HL-60/S4 (cell line): ENCODE measurements around the gene CREB3L1.

Experiments
- in situ Hi-C: fragments of 300-500 bp; cut with MboI; formaldehyde crosslinking; loops from 2 replicates; pipeline ENCODE4 v1.14.3; 2022; ENCODE audit warnings: low sequenced_read_pairs

The CREB3L1 gene

DNA sequence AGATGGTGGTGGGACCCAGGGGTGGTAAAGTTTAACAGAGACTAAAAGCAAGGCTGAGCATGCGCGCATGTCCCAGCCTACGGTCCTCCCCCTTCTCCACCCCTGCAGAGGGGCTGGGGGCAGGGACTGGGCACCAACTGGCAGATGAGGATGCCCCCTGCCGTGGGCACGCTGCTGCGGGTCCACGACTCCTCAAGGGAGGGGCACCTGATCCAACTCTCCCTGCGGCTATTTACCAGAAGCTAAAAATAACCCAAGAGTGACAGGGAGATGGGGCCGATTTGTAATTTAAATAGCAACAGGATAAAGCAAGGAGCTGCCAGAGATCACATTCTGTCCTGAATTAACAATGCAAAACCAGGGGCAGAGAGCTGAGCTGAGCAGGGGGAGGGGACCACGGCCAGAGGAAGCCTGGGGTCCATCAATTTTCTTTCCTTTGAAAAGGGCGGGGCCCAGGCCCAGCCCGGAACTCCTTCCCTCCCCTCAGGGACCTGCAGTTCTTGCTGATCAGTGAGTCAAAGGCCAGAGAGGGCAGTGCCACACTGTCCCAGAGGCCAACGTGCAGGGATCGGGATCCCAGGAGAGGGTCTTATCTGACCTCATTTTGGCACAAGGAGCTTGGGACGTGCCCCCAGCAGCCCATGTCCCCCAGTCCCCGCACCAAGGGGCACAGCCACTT lies 61.7 kb downstream of the CREB3L1 start:
- in situ Hi-C loops = no loop called here

DNA sequence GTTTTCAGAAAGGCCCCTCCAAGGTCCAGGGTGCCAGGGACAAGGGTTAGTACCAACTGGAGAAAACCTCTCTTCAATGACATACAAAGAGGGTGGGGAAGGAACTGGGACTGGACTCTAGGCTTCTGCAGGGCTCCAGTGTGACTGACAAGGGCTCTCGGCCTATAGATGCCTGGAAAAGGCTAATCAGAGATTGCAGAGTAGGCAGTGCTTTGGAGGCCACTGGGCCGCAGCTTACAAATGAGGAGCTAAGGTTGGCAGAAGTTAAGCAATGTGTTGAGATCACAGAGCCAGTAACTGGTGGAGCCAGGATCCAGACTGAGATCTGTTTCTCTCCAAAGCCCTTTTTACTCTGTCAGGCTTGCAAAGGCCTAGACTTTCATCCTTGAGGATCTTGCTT lies 62.4 kb downstream of the CREB3L1 start:
- in situ Hi-C loops = no loop called here

DNA sequence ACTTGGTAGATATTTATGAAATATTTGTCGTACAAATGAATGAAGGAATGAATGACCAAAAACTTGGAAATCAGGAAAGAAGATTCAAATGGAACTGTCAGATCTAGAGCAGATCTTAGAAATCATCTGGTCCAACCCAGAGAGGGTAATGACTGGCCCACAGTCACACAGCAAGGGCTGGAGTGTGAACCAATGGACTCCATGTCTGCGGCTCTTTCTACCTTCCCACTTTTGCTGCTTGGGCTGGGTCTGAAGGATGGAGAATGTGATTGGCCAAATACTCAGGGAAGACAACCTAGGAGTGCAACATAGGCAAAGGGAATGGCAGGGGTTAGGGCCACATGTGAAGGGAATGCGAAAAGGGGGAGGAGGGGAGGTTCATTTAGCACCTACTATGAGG lies 64.0 kb downstream of the CREB3L1 start:
- in situ Hi-C loops = no loop called here

DNA sequence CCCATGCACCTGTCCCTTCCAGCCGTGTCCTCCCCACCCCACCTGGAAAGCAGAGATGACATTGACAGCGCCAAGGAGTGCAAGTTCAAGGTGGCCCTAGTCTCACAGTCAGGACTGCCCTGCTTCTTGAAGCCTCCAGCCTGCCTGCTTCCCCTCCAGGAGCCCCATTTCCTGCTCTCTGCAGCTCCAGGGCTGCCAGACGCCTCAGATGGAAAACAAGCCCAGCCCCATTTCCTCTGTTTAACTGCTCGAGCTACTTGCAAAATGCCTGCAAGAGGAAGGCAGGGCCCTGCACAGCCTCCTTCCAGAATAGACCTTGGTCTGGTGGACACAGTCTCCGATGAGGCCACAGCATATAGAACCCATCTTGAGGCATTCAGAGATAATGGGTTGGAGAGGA lies 64.8 kb downstream of the CREB3L1 start:
- in situ Hi-C loops = no loop called here

DNA sequence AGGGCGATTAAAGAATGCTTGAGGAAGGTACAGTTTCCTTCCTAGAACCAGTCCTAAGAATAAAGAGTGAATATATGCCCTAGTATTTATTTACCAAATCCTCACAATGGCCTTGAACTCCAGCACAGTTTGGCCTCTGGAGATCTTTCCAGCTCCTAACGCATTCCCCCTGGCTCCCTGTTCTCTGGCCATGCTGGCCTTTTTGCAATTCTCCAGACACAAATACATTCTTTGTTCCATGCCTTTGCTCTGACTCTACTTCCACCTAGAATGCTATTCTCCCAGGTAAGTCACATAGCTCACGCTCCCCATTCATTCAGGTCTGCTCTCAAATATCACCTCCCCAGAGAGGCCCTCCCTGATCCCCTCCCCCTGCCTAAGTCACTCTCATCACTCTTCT lies 66.1 kb downstream of the CREB3L1 start:
- in situ Hi-C loops = no loop called here

DNA sequence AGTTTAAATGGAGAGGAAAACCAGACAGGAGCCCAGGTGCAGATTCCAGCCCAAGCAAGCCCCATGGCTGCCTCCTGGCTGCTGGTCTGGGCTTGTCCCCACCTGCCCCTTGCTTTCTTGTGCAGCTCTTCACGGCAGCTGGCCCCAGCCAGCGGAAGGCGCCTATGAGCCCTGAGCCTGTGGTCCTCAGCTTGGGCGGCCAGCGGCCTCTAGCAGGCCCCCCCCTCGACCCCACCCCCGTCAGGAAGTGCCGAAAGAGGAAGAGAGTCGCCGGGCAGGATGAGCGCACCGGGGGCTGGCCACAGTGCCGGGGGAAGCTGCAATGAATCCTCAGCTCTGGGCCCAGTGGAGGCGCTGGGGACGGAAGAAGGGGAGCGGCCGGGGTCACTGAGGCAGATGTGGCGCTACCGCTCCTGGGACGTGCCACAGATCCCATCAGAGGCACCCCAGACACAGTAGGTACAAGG lies 67.7 kb downstream of the CREB3L1 start:
- in situ Hi-C loops = no loop called here

DNA sequence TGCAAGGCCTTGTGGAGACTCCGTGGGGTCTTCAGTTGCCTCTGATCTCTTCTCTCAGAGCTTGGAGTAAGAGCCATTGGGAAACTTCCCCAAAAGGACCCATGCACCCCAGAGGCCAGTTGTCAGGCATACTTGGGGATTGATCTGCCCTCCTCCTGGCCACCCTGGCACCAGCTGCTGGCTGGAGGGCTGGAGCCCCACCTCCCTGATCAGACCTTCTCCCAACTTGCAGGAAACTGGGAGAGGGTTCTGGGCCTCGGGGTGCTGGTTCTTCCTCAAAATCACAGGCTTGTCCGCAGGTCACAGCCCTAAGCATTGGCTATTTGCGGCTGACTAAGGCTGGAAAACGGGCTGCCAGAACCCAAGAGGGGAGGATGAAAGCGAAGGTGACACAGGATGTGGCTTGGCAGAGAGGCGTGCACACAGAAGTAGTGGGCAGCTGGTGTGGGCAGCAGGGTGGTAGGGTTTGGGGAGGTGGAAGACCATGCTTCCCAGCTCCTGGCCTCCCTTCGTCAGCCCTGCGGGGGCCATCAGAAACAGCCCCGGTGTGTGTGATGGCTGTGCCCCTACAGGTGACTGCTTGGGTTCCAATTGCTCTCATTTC lies 68.5 kb downstream of the CREB3L1 start:
- in situ Hi-C loops = no loop called here

DNA sequence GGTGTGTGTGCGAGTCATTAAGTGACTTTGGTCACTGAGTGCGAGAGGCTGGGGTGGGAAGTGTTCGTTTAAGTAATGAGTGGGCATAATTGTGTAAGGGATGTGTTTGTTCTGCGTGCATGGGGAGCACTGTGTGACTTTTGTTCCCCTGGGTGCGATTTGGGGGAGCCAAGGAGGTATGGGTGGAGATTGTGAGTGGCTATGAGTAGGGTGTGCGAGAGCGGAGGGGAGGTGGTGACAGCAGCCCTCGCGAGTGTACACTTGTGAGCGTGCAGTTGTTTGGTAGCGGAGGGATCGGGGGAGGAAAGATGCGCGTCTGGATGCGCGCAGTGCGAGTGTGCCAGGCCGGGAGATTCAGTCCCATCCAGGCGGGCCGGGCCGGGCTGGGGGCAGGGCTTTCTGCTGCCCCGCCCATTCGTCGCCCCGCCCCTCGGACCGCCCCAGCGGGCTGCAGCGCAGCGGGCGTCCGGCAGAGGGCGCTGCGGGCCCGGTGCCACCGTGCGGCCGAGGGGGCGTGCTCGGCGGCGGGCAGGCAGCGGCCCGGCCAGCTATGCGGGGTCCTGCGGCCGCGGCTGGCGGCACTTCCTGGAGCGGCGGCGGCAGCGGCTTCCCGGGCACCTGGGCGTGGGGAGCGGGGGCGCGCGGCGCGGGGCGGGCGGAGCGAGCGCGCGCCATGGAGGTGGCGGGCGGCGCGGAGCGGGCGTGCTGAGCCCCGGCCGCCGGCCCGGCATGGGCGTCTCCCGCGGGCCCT lies 69.6 kb downstream of the CREB3L1 start, which contains the start of gene DGKZ:
Gene DGKZ, plus strand, starts transcription at position 578 of the 751 bp plus-strand sequence. CDS start 197 bp downstream, outside the sequence.
- in situ Hi-C loops = no loop called here

DNA sequence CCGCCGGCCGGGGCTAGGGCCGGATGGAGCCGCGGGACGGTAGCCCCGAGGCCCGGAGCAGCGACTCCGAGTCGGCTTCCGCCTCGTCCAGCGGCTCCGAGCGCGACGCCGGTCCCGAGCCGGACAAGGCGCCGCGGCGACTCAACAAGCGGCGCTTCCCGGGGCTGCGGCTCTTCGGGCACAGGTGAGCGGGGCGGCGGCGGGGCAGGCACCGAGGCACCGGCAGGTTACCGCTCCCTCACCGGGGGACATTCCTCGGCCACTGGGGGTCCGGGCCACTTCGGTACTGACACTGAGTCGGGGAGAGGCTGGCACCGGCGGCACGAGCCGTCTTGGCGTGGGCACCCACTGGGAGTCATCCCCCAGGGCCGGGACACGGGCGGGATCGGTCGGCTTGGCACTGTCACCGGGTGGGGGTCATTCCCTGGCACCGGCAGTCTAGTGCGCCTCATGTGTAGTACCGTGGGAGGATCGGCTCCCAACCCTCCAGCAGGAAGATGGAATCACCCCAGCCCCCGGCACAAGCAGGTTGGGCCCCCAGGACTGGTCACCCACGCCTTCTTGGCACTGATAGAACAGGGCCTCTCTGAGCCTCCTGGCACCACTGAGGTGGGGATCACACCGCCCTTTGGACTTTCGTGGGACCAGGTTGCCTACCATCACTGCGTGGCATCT lies 70.3 kb downstream of the CREB3L1 start:
- in situ Hi-C loops = no loop called here

DNA sequence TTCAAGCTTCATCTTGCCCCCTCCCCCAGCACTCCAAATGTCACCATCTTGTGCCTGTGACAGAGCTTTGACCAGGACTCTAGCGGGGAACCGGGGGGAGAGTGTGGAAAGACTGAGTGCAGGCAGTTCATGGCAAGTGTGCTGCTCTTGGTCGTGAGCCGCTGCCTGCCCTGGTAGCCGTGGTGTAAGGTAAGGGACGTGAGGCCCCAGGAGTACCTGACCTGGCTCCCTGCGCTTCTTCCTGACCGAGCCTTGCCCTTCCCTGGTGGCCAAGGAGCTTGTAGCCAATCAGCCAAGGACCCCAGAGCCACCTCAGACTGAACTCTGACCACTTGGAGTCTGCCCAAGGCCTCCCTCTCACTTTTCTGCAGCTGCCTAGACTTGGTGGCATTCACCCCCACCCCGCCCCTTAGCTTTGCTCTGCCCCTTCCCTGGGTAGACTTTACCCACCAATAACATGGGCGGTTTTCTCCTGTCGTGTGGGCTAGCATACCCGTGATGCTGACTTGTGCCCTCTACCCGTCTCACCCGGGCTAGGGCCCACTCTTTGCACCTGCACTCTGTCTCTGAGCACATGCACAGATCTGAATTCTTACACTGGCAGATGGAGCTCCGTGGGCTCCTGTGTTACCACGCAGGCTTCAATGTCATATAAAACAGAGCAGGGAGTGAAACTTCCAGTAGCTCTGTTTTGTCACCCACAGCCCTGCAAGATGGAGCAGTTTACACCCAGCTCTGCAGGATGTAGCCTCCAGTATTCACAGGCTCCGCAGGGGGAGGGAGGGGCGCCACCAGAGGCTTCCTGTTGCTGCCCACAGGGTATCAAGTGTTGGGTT lies 71.3 kb downstream of the CREB3L1 start:
- in situ Hi-C loops = no loop called here

DNA sequence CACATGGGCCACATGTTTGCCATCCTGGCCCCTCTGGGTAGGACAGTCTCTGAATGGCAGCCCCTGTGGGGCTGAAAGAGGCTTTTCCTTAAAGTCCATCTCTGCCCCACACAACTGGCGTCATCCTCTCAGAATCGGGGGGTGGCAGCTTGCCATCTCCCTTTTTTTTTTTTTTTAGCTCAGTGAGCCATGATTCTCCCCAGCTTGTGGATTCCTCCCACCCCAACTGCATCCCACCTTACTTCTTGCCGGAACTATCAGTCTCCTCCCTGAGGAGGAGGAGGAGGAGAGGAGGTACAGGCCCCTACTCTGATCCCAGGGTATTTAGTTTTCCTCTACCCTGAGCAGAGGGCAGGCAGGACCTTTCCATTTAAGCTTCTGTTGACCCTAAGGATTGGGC lies 73.2 kb downstream of the CREB3L1 start:
- in situ Hi-C loops = no loop called here

DNA sequence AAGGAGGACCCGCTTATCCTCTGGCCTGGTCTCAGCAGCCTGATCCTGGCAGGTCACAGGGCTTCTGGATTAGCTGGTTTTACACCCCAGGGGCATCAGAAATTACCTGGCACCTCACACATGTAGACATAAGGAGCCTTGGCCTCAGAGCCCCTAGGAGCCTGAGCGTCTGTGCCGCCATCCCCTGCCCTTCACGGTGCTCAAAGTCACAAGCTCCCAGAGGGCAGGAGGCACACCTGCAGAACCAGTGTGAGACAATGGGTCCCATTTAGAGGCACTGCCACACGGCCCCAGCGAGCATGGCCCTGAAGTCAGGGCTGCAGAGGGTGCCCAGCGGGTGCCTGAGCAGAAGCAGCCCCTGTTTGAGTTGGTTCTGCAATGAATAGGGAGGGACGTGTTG lies 73.7 kb downstream of the CREB3L1 start:
- in situ Hi-C loops = no loop called here

DNA sequence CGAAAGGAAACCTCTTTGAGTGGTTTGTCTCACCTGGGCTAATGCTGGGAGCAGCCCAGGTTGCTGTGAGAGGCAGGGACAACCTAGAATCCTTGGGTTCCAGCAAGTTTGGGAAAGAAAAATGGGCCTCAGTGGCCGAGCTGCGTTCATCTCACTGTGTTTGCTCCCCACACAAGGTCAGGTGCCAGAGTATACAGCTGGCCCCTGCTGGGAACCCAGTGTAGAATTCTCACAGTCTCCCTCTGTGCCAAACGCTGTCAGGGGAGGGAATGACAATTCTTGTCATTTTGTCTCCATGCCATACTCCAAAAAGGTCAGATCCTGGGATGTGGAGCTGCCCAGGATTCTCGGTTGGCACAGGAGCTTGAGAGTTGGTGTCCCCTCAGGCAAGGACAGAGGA lies 74.1 kb downstream of the CREB3L1 start:
- in situ Hi-C loops = no loop called here

DNA sequence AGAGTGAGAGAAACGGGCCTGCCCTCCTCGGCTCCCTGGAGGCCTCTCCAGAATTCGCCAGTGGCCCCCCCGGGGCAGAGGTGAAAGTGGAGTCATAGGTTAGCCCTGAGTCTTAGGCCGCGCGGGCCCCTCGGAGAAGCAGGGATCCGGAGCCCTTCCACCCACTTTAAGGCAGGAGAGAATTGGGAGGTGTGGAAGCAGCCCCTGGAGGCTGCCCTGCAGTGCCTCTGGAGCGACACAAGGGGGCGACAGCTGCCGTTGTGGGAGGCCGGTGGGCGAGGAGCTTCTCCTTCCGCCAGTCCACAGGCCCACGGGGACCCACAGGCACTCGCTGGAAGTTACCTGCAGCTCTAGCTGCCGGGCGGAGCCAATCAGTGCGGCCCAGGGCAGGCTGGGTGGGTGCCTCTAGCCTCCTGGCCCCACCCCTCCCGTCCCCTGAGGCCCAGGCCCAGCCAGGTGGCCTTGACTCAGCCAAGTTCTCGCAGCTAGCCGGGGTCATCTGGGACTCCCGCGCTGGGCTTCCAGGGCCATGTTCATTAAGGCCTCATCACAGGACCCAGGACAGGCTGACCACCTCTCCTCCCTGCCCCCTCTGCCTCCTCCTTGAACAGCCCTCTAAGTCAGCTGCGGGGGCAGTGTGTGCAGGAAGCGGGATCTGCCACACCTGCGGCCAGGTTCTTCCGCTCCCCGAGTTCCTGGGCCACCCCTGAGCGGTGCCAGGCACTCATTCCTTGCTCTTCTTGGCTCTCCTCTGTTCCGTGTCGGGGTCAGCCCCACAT lies 74.8 kb downstream of the CREB3L1 start:
- in situ Hi-C loops = no loop called here

DNA sequence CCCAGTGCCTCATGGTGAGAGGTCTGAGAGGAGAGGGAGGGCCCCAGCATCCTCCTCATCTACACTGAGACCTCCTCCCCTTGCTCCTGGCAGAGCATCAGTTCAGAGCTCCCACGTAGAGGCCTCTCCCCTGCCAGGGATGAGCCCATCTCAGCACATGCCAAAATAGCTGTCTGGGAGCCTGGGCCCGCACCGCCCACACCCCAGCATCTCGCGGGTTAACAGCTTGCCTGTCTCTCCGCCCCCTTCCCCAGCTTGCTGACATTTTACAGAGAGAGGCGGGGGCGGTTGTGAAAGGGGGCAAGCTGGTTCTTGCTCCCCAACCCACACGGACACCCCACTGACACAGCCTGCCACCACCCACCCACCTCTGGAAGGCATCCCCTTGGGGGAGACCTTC lies 76.2 kb downstream of the CREB3L1 start:
- in situ Hi-C loops = no loop called here

DNA sequence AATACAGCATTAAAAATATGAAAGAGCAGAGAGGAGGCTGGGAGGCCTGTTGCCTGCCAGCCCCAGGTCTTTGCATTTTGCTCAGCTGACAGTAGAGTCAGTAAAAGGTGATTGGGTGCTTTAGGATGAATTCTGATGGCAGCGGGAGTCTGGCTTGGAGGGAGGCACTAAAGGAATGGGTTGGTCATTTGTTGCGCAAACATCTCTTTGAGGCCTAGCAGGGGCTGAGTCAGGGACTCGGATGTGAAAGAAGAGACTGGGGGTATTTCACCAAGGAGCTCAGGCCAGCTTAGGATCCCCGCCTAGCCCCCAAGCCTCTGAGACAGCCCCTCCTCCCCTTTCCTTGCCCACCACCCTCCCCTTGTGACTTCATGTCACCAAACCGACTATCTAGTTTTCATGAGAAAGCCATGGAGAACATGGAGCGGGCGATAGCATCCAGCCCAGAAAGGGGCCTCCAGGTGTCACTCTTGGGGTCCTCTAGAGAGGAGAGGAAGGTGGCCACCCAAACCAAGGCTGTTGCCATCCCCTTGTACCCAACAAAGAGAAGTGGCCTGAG lies 79.5 kb downstream of the CREB3L1 start:
- in situ Hi-C loops = no loop called here

DNA sequence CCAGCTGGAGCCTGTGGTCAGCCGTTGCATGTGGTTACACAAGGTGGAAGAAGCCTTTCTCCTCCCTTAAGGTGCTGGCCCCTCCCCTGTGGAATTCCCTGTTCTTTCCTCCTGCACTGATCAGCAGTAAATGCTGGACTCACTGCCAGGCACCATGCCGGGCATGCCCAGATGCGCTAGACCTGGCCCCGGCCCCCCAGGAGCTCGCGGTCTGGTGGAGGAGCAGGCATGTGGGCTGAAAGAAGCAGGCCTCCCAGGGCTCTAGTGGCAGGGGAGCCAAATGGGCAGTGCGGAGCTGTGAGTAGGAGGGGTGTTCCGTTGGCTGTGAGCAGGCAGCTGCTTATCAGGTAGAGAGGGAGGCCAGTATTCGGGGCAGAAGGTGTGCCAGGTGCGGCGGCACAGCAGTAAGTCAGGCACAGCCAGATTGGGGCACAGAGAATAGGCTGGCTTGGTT lies 80.0 kb downstream of the CREB3L1 start:
- in situ Hi-C loops = no loop called here

DNA sequence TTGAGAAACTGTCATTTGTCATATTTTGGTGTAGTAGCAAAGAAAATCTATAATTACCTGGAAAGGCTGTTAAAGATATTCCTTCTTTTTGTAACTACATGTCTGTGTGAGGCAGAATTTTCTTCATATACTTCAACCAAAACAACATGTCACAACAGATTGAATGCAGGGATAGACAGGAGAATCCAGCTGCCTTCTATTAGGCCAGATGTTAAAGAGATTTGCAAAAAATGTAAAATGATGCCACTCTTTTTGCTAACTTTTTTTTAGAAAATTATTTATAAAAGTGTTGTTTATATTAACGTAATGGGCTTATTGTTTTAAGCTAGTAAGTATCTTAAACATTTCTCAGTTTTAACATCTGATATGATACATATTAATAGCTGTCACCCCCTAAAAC lies 82.5 kb downstream of the CREB3L1 start:
- in situ Hi-C loops = no loop called here

DNA sequence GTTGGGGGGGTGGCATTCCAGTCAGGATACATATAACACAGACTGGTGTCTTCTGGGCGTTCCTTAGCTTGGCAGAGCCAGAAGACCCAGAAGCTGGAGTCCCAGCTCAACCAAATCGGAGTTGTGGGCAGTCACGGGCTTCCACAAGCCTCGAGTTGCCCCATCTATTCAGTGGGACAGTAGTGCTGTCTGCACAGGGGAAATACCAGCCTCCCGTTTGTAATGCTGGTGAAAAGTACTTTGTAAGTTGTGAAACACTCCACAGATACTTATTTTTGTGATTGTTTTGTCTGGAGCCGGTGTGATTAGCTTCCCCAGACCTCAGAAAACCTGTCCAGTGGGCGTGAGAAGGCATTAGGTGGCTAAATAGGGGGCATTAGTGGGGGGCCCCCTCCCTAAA lies 83.4 kb downstream of the CREB3L1 start:
- in situ Hi-C loops = no loop called here
